Lung microvascular endothelial cell (primary cell): Measurements from ENCODE around the gene HRH4. TPM values are rescaled to one million over a fixed set of nuclear protein-coding genes. Genes with fewer than 3 reads are reported as not detected.

Source experiments
- DNase-seq, 2 donors: peaks; one replicate each; pipeline versions ENCODE4 v3.0.0 to v3.0.0-alpha.2; 2010; ENCODE audit warnings: low read depth in 2 of 2
- total RNA-seq: library from RNA; depleted of rRNA; stranded (reverse); fragments of >200 nt; gene quantifications from 2 replicates; pipeline ENCODE4 v1.2.1, GENCODE V29; 2014

Gene HRH4
- total RNA-seq, 1 donor from 2014 or later, result not detected

- no peak for DNase-seq
Observed at GRCh38 chr18:24465486-24465885, 5.0 kb downstream of the HRH4 start.

DNA sequence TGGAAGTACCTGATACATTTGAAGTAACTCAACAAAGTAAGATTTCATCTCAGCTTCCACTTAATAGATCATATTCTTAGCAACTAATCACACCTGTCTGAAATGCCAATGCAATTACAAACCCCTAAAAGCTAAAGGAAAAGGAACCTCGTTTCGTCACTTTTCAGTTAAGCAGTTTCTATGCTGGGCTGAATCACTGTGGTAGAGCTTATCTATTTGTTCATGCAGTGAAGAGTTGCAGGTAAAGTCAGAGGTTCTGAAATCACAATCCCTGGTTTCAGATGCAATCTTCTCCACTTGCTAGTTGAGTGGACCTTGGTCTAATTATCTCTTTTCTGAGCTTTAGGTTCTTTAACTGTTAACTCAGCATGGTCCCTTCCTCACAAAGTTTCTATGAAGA lies 6.3 kb downstream of the HRH4 start:
- DNase-seq, result no peak

DNA sequence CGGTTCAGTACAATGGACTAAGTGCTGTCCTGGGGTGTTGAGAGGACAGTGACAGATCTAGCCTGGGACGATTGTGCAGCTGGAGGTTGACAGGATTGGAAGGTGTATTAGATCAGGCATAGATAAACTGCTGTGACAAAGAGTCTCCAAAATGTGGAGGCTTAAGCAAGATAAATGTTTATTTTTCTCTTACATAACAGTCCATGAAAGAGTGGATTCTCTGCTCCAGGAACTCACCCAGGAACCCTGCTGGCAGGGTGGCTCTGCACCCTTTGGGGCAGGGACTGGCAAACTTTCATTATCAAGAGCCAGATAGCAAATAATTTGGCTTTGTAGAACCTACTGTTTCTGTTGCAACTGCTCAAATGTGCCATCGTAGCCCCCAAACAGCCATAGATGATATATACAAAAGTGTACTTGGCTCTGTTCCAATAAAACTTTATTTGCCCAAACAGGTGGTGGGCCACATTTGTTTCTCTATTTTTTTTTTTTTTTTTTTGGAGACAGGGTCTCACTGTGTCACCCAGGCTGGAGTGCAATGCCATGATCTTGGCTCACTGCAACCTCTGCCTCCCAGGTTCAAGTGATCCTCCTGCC lies 9.7 kb downstream of the HRH4 start:
- no peak for DNase-seq

DNA sequence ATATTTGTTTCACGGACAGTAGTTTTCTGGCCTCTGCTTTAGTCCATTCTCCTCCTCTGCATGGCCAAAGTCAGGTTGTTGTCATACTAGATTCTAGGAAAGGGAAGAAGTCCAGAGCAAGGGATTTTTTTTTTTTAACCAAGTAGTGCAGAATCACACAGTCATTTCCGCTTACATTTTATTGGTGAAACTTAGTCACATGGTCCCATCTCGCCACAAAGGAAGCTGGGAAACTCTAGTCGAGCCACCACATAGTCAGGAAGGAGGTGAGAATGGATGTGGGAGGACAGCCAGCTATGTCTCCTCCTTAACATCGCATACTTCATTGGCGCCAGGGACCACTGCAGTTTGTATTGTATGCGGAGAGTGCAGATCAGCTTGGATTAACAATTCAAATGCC lies 10.4 kb downstream of the HRH4 start:
- DNase-seq, result no peak

GRCh38 chr18:24472591-24472990 lies 12.2 kb downstream of the HRH4 start:
- no peak for DNase-seq

DNA sequence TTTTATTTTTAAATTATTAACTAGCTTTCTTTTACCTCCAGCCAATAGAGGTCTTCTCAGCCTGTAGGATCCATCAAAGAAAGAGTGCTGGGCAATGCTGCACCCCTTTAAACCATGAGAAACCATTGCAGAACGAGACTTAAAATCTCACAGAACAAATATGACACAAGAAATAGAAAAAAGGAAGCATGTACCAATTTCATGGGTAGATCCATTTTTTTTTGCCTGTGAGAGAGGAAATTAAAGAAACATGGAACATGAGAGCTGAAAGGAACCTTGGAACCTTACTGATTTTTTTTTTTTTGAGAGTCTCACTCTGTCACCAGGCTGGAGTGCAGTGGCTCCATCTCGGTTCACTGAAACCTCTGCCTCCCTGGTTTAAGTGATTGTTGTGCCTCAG lies 14.0 kb downstream of the HRH4 start:
- no peak for DNase-seq

GRCh38 chr18:24475926-24476589 lies 15.6 kb downstream of the HRH4 start:
- no peak for DNase-seq

DNA sequence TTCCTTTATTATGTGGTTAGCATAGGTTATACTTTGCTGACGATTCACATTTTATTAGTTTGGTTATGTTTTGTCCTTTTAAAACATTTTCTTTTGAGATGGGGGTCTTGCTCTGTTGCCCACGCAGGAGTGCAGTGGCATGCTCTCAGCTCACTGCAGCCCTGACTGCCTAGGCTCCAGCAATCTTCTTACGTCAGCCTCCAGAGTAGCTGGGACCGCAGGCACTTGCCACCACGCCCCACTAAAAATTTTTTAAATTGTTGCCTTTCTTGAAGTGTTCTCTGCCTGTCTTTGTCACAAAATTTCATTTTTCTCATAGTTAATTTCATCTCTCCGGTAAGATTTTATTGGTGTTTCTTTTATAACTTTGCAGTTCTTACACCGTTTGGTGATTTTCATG lies 18.9 kb downstream of the HRH4 start:
- DNase-seq, result no peak

GRCh38 chr18:24482821-24483220 lies 22.4 kb downstream of the HRH4 start:
- no peak for DNase-seq

DNA sequence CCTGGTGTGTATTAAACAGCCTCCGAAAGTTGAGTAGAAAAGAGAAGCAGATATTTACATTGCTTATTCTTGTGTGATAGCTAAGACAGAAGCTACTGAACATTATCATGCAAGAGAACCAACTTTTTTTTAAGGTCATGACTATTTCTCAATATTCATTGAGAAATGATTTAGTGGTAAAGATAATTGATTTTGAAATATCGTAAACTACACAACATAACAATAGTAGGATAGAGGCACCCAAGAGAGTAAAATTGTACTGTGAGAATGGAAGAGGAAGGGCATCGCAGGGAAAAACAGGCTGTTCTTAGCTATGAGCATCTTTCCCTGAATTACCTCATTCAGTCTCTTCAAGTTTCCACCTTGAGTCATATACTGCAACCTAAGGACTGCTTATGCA lies 25.2 kb downstream of the HRH4 start:
- no peak for DNase-seq

DNA sequence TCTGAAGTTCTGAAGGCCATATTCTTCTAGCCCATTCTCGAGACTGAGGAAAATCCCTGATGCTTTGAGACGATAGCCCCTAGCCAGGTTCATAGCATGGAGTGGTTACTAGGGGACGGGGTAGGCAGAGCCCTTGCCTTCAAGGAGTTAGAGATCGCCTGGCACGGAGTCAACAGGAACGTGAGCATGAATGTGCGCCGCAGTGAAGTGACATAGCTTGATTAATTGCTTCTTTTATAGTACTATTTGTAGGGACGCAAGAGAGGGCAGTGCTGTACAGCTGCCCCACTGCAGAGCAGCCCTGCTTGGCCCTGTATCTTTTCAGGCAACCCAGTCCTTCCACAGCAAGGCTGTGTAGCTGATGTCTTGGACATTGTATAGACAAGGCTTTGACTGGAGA lies 26.2 kb downstream of the HRH4 start:
- DNase-seq, result no peak

DNA sequence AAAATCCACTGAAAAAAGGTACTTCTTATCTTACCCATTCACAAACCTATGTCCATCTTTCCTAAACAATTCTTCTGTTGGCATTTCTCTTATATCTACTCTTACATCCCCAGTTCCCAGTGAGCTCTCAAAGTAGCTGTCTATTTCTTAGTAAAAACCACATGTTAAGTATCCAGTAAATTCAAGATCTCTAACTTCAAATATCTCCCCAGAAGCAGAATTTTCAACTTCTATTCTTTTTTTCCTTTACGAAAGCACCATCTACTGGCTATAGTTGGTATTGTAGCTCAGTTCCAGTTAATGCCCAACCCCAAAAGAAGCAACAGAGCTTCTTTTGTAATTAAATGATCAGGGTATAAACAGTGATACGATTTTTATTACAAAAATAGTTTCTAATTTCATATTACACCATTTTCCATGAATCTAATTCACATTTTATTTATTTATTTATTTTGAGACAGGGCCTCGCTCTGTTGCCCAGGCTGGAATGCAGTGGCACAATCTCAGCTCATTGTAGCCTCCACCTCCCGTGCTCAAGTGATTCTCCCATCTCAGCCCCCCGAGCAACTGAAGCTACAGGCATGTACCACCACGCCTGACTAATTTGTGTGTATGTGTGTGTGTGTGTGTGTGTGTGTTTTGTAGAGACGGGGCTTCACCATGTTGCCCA lies 28.5 kb downstream of the HRH4 start:
- peak; percentile 29 to 43 for DNase-seq

- peak in 1 of 2 donors; percentile 21 for DNase-seq
Observed at GRCh38 chr18:24490539-24490938, 30.1 kb downstream of the HRH4 start.

- DNase-seq, result no peak
Observed at GRCh38 chr18:24491927-24492834, 31.7 kb downstream of the HRH4 start.

GRCh38 chr18:24494586-24494985 lies 34.1 kb downstream of the HRH4 start:
- DNase-seq, result no peak

DNA sequence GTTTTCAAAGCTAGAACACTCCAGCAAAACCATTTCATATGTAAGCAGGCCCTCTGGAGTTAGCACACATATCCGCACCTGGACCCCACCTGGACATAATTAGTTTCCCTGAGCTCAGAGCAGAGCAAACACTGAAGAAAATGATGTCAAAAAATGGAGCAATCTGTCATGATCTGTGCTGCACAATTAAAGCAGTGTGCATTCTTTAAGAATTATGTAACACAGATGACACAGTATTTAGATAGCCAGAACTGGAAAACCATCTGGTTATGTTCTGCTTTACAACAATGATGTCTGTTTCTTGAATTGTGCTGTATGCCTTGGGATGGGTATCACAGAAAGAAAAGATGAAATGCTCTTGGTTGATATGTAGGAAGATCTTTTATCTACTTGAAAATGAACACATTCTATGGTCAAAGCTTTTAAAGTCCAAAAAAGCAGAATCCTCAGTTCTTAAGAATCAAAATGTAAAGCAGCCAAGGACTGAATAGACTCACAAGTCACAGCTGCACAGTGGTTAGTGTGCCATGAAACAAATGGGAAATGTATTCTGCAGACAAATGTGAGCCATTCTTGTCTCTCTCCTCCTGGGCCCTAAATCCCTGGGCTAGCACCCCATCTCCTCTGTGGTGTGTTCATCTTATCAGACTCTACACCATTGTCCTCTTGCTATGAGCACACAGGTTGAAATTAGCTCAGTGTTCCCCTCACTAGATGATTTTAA lies 36.8 kb downstream of the HRH4 start:
- no peak for DNase-seq

DNA sequence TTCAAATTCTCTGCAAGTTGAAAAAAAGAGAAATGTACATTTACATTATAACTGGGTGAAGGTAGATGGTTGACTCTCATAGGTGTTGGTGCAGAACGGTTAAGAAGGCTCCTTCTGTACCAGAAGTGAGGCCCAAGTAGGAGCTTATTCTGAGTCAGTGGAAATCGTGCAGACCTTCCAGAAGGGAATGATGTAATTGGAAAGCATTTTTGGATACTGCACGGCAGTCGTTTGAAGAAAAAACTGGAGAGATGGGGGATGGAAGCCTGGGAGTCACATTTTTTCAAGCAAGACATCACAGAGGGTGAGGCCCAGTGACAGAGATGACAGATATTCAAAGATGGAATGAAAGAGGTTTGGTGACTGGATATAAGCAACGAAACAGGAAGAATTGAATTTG lies 39.4 kb downstream of the HRH4 start:
- no peak for DNase-seq

DNA sequence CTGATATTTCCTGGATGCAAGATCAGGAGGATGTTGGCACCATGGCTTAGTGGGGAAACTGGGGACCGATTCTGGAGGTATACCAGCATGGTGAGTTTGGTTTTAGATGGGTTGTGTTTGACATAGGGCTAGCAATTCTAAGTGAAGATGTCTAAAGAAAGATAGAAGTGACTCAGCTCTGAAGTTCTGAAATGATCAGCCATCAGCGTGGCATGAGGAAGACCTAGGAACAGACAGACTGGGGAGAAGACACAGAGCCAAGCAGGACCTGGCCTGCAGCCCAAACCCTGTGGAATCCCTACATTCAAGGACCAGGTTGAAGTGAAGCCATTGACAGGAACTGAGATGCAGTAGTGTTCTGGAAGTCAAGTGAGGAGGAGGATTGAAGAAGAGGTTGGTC lies 39.8 kb downstream of the HRH4 start:
- DNase-seq, result no peak

DNA sequence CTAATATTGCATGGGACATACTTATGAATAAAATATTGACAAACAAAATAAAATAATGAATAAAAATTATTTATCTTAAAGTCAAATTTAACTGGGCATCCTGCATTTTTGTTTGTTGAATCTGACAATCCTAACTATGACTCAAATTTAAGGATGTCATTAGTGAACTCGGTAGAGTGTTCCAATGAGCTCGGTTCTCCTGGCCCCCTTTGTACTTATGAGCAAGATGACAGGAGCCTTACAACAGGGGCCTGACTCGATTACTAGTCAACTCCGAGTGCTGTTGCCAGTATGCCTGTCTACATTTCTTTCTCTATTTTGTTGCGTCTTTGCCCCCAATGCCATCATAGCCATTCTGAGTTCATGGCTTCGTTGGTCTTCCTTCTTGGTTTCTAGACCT lies 40.3 kb downstream of the HRH4 start:
- no peak for DNase-seq

DNA sequence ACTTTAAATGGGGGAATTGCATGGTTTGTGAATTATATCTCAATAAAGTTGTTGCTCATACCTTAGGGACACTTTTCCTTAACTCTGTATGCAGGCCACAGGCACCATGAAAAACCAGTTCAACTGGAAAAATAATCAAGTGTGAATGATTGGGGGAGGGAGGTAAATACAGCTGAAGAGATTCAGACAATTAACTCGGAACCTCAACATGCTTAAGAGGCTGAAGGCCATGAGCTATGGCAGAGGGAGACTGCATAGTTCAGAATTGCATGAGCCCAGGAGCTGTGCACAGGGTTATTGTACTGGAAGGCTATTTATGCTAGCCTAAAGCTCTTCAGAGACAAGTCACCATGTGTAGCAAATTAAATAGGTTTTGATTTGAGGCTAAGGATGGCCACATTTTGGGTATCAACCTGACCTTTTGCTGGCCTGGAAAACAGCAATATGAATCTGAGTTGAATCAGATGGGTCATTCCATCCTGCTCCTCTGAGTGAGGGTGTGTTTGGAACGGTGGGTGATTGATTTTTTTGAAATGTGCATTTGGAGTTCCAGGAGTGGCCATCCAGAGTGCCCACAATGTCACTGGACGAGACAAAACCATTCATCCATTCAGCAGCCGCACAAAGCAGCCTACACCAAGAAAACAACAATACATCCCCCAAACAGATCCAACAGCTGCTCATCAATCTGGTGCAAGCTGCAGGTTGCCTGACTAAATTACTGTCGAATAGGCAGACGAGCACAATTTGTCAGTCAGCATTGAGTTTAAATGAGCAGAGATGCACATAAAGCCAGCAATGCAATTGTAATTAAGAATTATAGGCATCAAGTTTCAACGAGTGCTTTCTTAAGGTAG lies 42.5 kb downstream of the HRH4 start:
- DNase-seq, result no peak
